Midbrain (tissue), 1 donor: Measurements from ENCODE around the gene TNFAIP6.
A peak's percentile ranks its signal among the peaks of the same experiment; 100 is the strongest.
"Not testable (repeated sequence)": the region's sequence is repeated elsewhere in the genome, so short reads cannot be mapped to it uniquely, and the experiment has no call there.

Experiments
- DNase-seq: peaks from one replicate; lab custom pipeline; 2025; lab: John Stamatoyannopoulos, UW

TNFAIP6 gene, protein sequence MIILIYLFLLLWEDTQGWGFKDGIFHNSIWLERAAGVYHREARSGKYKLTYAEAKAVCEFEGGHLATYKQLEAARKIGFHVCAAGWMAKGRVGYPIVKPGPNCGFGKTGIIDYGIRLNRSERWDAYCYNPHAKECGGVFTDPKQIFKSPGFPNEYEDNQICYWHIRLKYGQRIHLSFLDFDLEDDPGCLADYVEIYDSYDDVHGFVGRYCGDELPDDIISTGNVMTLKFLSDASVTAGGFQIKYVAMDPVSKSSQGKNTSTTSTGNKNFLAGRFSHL

DNA sequence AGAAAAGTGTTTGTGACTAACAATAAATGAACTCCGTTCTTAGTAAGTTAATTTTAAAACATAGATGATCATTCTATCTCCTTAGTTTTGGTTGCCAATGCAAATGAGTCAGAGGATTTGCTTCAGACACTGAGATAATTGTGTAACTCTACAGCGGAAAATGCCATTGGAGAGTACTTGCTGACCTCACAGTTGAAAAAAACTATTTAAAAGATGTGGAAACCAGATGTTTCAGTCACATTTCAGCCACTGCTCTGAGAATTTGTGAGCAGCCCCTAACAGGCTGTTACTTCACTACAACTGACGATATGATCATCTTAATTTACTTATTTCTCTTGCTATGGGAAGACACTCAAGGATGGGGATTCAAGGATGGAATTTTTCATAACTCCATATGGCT lies at the start of gene TNFAIP6:
Gene TNFAIP6 (plus strand): TSS at position 234 of the 400 bp plus-strand sequence. CDS start 75 bp downstream, at position 309.
- peak; percentile 14 for DNase-seq

DNA sequence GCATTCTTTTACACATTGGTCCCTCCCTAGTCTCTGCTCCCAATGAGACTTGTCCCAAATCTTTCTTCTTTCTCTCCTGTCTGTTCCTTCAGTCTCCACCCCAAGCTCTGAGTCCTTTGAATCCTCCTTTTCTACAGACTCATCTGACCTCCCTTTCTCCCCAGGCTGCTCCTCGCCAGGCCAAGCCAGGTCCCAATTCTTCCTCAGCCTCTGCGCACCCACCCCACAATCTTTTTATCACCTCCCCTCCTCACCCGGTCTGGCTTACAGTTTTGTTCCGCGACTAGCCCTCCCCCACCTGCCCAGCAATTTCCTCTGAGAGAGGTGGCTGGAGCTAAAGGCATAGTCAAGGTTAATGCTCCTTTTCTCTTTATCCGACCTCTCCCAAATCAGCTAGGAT lies 47.1 kb upstream of the TNFAIP6 start:
- DNase-seq: not testable (repeated sequence)

DNA sequence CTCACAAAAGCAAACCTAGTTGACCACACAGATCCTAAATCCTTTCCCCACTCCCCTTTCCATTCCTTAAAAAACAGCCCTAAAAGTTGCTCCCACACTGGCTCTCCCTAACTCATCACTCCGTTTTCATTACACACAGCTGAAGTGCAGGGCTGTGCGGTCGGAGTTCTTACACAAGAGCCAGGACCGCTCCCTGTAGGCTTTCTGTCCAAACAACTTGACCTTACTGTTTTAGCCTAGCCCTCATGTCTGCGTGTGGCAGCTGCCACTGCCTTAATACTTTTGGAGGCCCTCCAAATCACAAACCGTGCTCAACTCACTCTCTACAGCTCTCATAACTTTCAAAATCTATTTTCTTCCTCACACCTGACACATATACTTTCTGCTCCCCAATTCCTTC lies 45.0 kb upstream of the TNFAIP6 start:
- DNase-seq: not testable (repeated sequence)

DNA sequence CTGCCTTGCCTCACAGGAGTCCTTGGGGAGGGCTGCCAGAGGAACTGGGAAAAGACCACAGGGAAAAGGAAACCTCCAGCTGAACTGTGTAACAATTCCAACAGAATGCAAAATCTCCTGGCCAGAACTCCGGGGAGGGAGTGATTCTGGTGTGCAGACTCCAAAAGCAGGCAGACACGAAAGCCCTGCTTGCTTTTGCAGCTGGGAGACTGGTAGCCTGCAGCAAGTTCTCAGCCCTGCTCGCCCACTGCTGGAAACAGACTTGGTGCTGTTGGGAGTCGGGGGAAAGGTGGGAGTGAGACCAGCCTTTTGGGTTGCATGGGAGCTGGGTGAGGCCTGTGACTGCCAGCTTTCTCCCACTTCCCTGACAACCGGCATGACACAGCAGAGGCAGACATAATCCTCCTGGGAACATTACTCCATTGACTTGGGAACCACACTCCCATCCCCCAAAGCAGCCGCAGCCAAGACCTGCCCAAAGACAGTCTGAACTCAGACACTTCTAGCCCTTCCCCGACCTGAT lies 42.0 kb upstream of the TNFAIP6 start:
- DNase-seq: peak; percentile 24

DNA sequence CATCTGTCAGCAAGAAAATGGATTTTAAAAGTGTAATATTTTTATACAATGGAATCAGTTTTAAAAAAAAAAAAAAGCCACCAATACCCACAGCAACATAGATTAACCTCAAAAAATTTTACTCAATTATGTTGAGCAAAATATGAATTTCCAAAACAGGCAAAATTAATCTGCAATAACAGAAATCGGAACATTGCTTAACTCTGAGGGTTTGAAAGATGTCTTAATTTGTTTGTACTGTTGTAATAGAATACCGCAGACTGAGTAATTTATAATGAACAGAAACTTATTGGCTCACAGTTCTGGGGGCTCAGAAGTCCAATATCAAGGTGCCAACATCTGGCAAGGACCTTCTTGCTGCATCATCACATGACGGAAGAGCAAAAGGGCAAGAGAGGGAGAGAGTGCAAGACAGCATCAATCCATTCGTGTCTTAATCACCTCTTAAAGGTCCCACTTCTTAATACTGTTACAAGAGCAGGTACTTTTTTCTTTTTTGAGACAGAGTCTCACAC lies 31.8 kb upstream of the TNFAIP6 start:
- no peak for DNase-seq

DNA sequence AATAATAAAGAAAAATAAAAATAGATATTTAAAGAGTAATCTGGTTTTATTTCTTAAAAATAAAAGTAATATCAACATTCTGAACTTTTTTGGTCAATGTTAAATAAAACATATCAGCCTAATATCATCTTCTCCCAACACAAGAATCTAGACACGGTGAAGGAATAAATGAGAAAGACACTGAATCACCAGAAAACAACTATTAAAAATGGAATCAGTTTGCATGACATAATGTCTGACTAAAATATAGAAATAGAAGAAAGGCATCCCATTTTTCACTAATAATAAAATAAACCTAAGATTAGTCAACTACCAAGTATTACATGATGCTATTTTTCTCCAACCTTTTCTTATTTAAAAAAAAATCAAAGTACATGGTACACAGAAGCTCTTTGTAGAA lies 30.8 kb upstream of the TNFAIP6 start:
- DNase-seq: no peak

DNA sequence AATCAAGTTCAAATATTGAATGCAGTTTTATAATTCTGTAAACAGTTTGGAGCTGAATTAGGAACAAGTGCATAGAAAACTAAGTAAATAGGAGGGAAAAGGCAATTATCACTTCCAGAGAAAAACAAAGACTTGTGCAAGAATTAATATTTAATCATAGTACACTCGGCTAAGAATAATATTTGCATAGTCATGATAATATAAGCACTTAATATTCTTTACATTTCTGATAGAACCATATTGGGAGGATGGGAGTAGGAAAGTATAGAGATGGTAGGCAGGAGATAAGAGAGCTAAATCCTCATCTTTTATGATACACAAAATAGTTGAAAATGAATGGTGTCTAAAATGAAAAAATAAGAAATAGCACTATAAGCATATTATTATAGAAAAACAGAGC lies 27.4 kb upstream of the TNFAIP6 start:
- no peak for DNase-seq

DNA sequence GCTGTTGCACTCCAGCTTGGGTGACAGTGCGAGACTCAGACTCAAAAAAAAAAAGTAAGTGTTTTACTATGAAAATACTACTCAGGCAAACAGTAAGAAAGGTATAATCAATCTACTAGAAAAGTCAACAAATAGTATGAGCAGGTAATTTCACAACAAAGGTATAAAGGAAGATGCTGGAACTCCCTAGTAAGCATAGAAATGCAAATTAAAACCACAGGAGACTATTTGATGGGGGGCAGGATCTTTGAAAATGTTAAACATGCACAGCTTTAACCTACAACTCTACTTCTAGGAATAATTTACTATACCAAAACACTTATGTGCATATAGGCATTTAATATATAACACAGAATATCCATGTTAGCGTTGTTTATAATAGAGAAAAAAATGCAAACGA lies 24.3 kb upstream of the TNFAIP6 start:
- DNase-seq: no peak

DNA sequence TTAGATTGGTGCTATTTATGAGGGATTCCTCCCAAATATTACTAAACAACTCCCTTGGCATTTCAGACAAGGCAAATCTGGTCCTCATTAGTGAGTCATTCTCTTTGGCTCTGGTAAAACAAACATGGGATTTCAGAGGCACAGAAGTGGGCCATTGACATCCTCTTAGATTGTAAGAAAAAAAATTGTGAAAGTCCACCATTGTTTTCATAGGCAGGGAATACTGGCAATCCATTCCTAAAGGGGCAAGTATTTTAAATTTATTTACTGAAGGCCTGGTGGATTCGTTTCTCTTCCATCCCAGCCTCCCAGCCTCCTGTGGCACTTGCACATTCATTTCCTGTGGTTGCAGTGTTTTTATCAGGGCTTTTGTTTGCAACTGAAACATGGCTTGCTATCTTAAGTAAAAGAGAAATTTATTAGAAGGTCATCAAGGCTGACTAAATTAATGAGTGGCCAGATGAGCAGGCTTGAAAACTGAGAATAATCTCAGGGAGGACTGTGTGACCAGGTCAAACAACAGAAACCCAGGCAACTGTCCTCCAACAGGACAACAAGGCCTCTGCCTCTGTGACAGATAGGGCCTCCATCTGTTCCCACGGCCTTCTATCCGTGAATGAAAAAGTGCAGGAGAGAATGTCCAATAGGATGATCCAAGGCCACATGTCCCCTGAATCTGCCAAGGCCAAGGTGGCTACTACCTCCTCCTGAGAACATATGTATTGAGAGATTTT lies 23.1 kb upstream of the TNFAIP6 start:
- peak; percentile 3 for DNase-seq

DNA sequence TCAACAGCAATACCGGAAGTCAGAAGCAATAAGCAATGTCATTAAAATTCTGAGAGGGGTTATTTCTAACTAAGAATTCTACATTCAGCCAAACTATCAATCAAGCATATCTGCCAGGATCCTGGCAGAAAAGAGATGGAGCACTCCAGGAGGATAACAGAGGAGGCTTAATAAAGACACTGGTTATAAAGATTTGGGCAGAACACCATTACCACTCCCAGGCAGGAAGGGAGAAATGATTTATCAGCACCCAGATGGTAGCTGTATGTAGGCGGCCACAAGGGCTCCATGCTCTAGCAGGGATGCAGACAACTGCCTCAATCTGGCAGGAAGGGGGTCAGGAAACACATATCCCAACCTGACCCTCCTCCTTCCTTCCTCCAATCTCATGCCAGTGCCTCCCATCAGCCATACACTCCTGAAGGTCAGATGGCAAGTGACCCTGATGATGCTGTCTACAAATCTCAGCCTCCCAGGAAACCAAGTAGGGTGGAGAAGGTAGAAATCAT lies 20.5 kb upstream of the TNFAIP6 start:
- DNase-seq: no peak

DNA sequence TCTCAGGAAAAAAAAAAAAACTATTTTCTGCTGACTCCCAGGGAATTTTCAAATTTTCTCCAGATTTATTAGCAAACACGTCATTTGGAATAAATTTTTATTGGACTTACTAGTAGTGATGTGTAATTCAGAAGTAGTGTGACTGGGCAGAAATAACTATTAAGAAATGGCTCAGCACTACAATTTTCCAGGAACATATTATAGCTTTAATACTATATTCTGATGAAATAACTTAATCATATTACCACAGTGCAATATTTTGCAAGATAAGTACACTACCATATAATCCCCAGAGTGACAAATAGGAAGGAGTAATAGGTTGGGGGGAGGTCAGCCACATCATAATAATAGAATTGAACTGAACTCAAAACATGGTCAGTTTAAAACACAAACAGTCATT lies 19.7 kb upstream of the TNFAIP6 start:
- no peak for DNase-seq

DNA sequence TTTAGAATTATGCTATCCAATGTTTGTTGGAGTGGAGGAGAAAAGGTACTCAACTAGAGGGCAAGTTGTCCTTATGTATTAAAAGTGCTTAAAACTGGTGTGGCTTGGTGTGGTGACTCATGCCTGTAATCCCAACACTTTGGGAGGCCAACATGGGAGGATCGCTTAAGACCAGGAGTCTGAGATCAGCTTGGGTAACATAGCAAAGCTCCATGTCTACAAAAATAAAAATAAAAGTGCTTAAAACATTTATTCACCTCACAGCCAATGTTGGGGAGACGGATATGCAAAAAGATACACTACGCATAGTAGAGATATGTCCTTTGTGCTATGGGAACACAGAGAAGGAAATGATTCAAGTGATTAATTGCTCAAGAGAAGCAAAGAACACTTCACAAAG lies 19.3 kb upstream of the TNFAIP6 start:
- no peak for DNase-seq

DNA sequence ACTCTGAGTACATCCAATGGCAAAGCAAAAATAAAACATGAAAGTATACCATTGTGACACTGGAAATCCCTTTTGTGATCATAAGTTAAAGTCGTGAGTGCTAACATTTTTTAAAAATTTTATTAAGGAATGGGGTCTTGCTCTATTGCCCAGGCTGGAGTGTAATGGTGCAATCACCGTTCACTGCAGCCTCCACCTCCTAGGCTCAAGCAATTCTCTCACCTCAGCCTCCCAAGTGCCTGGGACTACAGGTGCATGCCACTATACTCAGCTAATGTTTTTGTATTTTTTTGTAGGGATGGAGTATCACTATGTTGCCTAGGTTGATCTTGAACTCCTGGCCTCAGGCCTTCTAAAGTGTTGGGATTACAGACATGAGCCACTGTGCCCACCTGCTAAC lies 14.3 kb upstream of the TNFAIP6 start:
- DNase-seq: no peak

DNA sequence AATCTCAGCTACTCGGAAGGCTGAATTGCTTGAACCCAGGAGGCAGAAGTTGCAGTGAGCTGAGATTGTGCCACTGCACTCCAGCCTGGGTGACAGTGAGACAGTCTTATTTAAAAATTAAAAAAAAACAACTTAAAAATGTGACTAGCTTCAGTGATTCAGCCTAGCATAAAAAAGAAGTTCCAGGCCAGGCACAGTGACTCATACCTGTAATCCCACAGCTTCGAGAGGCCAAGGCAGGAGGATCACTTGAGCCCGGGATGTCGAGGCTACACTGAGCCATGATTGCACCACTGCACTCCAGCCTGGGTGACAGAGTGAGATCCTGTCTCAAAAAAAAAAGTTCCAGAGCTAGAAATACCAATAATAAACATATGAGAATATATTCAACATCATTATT lies 13.2 kb upstream of the TNFAIP6 start:
- DNase-seq: not testable (repeated sequence)

DNA sequence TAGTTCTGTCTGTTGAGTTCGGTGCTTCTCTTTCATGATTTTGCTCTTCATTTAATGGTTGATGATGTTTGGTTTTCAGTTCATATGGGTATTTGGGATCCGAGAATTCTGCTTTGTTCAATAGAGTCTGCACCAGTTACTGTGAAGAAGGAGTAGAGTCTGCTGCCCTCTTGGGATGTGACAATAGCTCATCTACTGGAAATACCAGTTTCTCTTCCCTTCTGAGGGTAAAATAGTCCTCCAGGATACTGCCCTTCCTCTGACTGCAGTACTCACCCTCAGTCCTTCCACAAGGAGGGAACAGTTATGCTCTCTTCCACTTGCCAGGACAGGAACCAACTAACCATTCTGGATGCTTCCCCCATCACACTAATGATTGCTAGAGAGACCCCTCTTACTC lies 12.5 kb upstream of the TNFAIP6 start:
- DNase-seq: no peak

DNA sequence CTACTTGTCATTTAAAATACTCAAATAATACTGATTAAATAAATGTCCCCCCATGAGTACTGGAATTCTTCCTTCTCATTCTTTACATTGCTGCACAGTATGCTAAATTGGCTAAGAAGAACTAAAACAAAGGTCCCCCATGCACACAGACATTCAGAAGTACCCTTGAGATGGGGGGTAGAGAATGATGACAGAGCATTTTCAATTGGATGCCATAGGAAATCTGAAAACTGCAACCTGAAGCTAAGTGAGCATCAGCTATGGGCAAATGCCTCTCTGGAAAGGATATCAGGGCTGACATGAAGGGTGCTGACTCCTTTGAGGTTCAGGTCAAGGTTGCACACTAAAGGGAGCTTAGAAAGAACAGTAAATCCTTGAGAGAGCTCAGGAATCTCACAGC lies 10.1 kb upstream of the TNFAIP6 start:
- no peak for DNase-seq

DNA sequence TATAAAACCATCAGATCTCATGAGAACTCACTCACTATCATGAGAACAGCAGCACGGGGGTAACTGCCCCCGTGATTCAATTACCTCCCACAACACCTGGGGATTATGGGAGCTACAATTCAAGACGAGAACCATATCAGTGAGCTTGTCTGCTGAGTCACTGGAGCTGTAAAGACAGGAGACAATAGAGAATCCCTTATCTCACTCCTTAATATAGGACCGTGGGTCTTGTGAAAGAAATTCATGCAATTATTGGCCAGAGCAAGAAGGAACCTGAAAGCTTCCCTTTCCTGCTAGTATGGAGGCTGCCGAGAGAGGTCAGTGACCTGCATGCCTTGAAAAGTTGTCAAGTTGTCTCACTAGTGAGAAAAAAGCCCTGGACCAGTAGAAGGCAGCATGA lies 9.5 kb upstream of the TNFAIP6 start:
- DNase-seq: no peak

DNA sequence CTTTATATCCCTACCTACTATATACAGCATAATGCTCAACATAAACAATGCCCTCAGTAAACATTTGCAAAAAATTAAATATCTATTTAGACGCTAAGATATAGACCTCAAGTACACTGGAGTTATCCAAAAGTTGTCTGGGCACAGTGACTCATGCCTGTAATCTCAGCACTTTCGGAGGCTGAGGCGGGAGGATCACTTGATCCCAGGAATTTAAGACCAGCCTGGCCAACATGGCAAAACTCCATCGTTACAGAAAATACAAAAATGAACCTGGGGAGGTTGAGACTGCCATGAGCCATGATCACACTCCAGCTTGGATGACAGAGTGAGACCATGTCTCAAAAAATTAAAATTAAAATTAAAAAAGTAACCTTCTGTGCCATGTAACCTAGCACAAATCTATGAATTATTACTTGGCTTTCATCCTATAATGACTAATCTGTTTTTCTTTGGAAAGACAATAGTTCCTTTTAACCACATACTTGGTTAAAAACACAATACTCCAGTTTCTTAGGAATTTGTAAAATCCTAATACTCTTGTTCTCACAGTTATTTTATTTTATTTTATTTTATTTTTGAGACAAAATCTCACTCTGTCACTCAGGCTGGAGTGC lies 6.7 kb upstream of the TNFAIP6 start:
- no peak for DNase-seq

DNA sequence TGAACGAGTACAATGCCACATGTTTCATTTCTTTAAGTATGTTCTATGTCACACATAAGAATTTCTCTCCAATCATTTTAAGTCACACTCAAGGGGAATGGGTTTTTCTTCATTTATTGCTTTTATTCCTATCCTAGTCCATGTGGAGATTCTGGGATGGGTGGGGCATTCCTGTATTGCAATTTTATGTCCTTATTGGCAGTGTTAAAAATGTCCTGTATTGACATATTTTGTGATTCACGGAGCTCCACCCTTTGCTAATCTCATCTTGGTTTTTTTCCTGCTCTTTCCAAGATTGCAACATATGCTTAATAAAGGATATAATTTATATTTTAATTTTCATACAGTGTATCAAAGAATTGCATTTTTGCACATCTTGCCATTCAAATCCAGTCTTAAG lies 3.4 kb upstream of the TNFAIP6 start:
- DNase-seq: no peak

DNA sequence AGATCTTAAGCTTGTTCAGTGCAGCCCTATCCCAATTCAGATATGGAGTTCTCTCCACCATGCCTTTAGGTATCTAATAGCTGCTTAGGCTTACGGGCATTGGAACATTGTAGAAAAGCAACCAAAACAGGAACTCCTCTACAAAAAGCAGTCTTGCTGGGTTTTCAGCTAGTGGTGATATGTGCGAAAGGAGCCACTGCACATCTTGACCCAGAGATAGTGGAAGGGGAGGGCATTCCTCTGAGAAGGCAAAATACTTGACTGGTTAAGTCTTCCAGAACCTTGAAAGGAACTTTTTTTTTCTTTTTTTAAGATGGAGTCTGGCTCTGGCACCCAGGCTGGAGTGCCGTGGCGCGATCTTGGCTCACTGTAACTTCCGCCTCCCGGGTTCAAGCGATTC lies 2.6 kb upstream of the TNFAIP6 start:
- no peak for DNase-seq

DNA sequence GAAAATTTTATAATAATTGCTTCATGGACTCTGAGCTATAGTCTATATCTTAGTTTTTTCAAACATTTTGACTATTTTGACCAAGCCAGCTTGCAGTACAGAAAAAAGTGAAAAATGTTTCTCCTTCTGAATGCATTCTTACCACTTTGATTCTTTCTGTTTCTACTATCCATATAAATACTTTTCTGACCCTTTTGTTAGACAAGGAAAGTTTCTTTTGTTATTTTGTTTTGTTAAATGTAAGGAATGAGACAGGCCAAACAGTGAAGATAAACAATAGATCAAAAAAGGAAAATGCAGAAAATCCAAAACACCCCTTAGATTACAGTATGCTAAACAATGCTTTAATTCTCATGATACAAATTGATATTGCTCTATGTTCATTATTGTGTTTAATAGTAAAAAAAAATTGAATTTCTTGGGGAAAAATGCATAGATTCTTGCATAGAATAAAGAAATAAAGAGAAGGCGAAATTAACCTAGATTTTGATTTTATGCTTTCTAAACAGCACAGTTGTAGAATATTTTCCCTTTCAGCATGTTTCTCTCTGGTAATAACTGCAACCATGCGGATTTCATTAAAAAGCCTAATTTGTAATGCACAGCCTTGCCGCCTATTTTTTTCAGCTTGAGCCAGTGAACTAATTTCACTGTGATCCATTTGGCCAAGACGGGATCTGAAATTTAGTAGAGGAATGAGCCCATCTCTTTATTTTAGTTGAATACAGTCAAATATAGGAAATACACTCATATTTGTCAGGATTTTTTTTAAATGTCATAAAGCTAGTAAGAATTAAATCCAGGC lies 976 bp downstream of the TNFAIP6 start:
- DNase-seq: no peak
